CD4-positive, CD25-positive, alpha-beta regulatory T cell (primary cell): ENCODE measurements around the gene GZMH. TPM values are rescaled to one million over a fixed set of nuclear protein-coding genes. Genes with fewer than 3 reads are reported as not detected.

Experiments
- ATAC-seq, 2 donors: fragments of 150-1000 bp; cut with Tn5 transposase; one replicate each; pipeline ENCODE4 v1.10.0; 2021; ENCODE audit warnings: low read depth in 2 of 2, moderate number of reproducible peaks in 2 of 2, moderate library complexity in 1 of 2
- DNase-seq, 3 donors: peaks; one replicate each; pipeline versions ENCODE4 v3.0.0 to v3.0.0-alpha.2; 2012 to 2022; ENCODE audit warnings: mixed read lengths in 1 of 3
- H3K27ac ChIP-seq: one replicate; pipeline ENCODE4 v1.7.0; 2013; ENCODE audit warnings: mild to moderate bottlenecking, low read length; ENCODE audit not compliant: insufficient read depth, poor library complexity, severe bottlenecking
- H3K27me3 ChIP-seq: one replicate; pipeline ENCODE4 v1.7.0; 2013; ENCODE audit warnings: low read length; ENCODE audit not compliant: control insufficient read depth, insufficient read depth
- H3K36me3 ChIP-seq: one replicate; pipeline ENCODE4 v1.7.0; 2013; ENCODE audit warnings: mild to moderate bottlenecking, low read length, moderate library complexity; ENCODE audit not compliant: control insufficient read depth, insufficient read depth
- H3K4me1 ChIP-seq: 2 replicates; pipeline ENCODE4 v1.7.0; 2013; ENCODE audit warnings: mild to moderate bottlenecking, low read length; ENCODE audit not compliant: insufficient read depth, control insufficient read depth, poor library complexity, severe bottlenecking
- H3K4me3 ChIP-seq: one replicate; pipeline ENCODE4 v1.7.0; 2013; ENCODE audit warnings: low read depth, mild to moderate bottlenecking, low read length, moderate library complexity
- H3K9me3 ChIP-seq, 2 experiments: 1 replicate in 1 of 2; 2 replicates in 1 of 2; pipeline ENCODE4 v1.7.0; 2013; ENCODE audit warnings: low read length in 2 of 2, mild to moderate bottlenecking in 1 of 2, moderate library complexity in 1 of 2; ENCODE audit not compliant: control insufficient read depth in 2 of 2
- H3K27ac Mint-ChIP-seq, 3 donors: one replicate each; pipeline ENCODE4 v1.8.0; 2020 to 2022; ENCODE audit warnings: mild to moderate bottlenecking in 3 of 3, mixed read lengths in 3 of 3, moderate library complexity in 2 of 3
- H3K27me3 Mint-ChIP-seq: one replicate; pipeline ENCODE4 v1.8.0; 2022; ENCODE audit warnings: mild to moderate bottlenecking, mixed read lengths
- H3K36me3 Mint-ChIP-seq: one replicate; pipeline ENCODE4 v1.8.0; 2020; ENCODE audit warnings: mixed read lengths
- H3K4me1 Mint-ChIP-seq, 4 donors: one replicate each; pipeline ENCODE4 v1.8.0; 2020 to 2022; ENCODE audit warnings: mixed read lengths in 4 of 4, mild to moderate bottlenecking in 1 of 4
- H3K4me3 Mint-ChIP-seq, 4 donors: one replicate each; pipeline ENCODE4 v1.8.0; 2020 to 2022; ENCODE audit warnings: mild to moderate bottlenecking in 4 of 4, mixed read lengths in 4 of 4, moderate library complexity in 3 of 4
- H3K9me3 Mint-ChIP-seq, 7 donors: one replicate each; pipeline ENCODE4 v1.8.0; 2020 to 2022; ENCODE audit warnings: mixed read lengths in 7 of 7, mild to moderate bottlenecking in 3 of 7, moderate library complexity in 2 of 7
- polyA plus RNA-seq, 4 donors: library from polyadenylated mRNA; unstranded; fragments of 300-500 nt; fragmentation: Illumina TruSeq; gene quantifications; one replicate each; pipeline ENCODE4 v1.2.3, GENCODE V29; 2021
- total RNA-seq: library from RNA; stranded (reverse); gene quantifications from one replicate; pipeline ENCODE4 v1.2.3, GENCODE V29; 2022

GZMH gene
- total and polyA plus RNA-seq, 5 donors from 2014 or later: 0.38 to 0.86 (median 0.55) TPM

GRCh38 chr14:24563505-24563904, 46.0 kb downstream of the GZMH start:
- H3K27me3 ChIP-seq: peaks cover 5% of the 10 kb centered on the region
- DNase-seq: no peak
- no peak overlapping the region for H3K4me3 Mint-ChIP-seq
- H3K9me3 ChIP-seq: peaks cover 10 to 17% of the 10 kb centered on the region in 2 experiments
- no peak overlapping the region for H3K27ac ChIP-seq
- ATAC-seq: no peak
- H3K4me3 ChIP-seq: no peak overlapping the region
- H3K36me3 Mint-ChIP-seq: no peaks in the 10 kb centered on the region
- peaks cover 17% of the 10 kb centered on the region for H3K27me3 Mint-ChIP-seq
- no peaks in the 10 kb centered on the region for H3K4me1 Mint-ChIP-seq
- H3K27ac Mint-ChIP-seq: no peak overlapping the region
- H3K4me1 ChIP-seq: no peaks in the 10 kb centered on the region
- H3K36me3 ChIP-seq: no peaks in the 10 kb centered on the region
- peaks cover 2 to 26% (median 4%) of the 10 kb centered on the region in 7 donors for H3K9me3 Mint-ChIP-seq

DNA sequence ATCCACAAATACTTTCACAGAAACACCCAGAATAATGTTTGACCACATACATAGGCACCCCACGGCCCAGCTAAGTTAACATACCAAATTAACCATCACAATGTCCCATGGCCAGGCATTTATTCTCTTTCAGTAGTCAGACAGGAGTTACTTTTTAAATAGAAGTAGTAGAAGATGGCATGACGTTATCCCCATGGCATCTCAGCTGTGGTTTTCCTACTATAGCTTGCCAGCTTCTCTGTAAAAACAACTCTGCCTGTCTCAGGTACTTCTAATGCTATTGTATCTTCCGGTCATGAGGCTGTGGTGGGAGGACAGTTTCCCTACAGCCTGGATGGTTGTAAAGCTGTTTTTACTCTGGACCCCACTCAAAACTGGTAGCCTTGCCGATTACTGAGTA, 52.7 kb downstream of the GZMH start:
- Mint-ChIP-seq H3K27ac (no peak overlapping the region), H3K4me3 (no peak overlapping the region), H3K36me3 (no peaks in the 10 kb centered on the region), H3K9me3 (peaks cover 0 to 7% (median 4%) of the 10 kb centered on the region in 7 donors), H3K4me1 (no peaks in the 10 kb centered on the region), H3K27me3 (peaks cover 12% of the 10 kb centered on the region)
- Histone ChIP-seq H3K27ac (no peak overlapping the region), H3K4me1 (no peaks in the 10 kb centered on the region), H3K27me3 (peaks cover 8% of the 10 kb centered on the region), H3K9me3 (no peaks in the 10 kb centered on the region), H3K4me3 (no peak overlapping the region), H3K36me3 (no peaks in the 10 kb centered on the region)
- ATAC-seq (no peak), DNase-seq (no peak)

Other genes with a start within 250 kb of the GZMH start
- not detected for gene NFATC4, start 241.5 kb downstream of the GZMH start, total RNA-seq
- not detected for gene NFATC4, start 241.5 kb downstream of the GZMH start, polyA plus RNA-seq
- gene NYNRIN, start 210.7 kb downstream of the GZMH start, total RNA-seq: 0.22 TPM
- under 1 TPM in 1 of 4 donors, not detected in 3; 0.02 TPM for gene NYNRIN, start 210.7 kb downstream of the GZMH start, polyA plus RNA-seq
- 3.2 TPM for gene CBLN3, start 180.0 kb downstream of the GZMH start, total RNA-seq
- gene CBLN3, start 180.0 kb downstream of the GZMH start, polyA plus RNA-seq: under 1 TPM; 0.10 to 0.32 (median 0.11) TPM
- 139 TPM for gene KHNYN, start 179.7 kb downstream of the GZMH start, total RNA-seq
- gene KHNYN, start 179.7 kb downstream of the GZMH start, polyA plus RNA-seq: 10 to 100 TPM; 12.4 to 16.5 (median 15.0) TPM
- gene SDR39U1, start 166.9 kb downstream of the GZMH start, total RNA-seq: 79.9 TPM
- 10 to 100 TPM; 46.1 to 63.1 (median 60.5) TPM for gene SDR39U1, start 166.9 kb downstream of the GZMH start, polyA plus RNA-seq
- gene CMA1, start 101.4 kb downstream of the GZMH start, total RNA-seq: not detected
- not detected for gene CMA1, start 101.4 kb downstream of the GZMH start, polyA plus RNA-seq
- gene CTSG, start 33.4 kb downstream of the GZMH start, total RNA-seq: not detected
- gene CTSG, start 33.4 kb downstream of the GZMH start, polyA plus RNA-seq: not detected
- gene GZMB, start 24.5 kb upstream of the GZMH start, total RNA-seq: not detected
- gene GZMB, start 24.5 kb upstream of the GZMH start, polyA plus RNA-seq: 1 to 10 TPM in 2 of 4 donors, under 1 TPM in 1, not detected in 1; 0.29 to 3.0 (median 1.0) TPM